Mucosa of stomach (tissue), 1 donor: ENCODE results near the gene MZT1.

Experiments
- H3K27me3 ChIP-seq: one replicate; pipeline ENCODE4 v1.7.0; 2013; ENCODE audit warnings: mild to moderate bottlenecking, low read length; ENCODE audit not compliant: control insufficient read depth, insufficient read depth
- H3K36me3 ChIP-seq: one replicate; pipeline ENCODE4 v1.7.0; 2013; ENCODE audit warnings: low read length; ENCODE audit not compliant: control insufficient read depth, insufficient read depth
- H3K4me1 ChIP-seq: one replicate; pipeline ENCODE4 v1.7.0; 2013; ENCODE audit warnings: mild to moderate bottlenecking, low read length; ENCODE audit not compliant: control insufficient read depth, insufficient read depth
- H3K4me3 ChIP-seq: one replicate; pipeline ENCODE4 v1.7.0; 2013; ENCODE audit warnings: low read length
- H3K9ac ChIP-seq: one replicate; pipeline ENCODE4 v1.7.0; 2013; ENCODE audit warnings: mild to moderate bottlenecking, low read length, moderate library complexity
- H3K9me3 ChIP-seq: one replicate; pipeline ENCODE4 v1.7.0; 2013; ENCODE audit warnings: mild to moderate bottlenecking, low read length, moderate library complexity; ENCODE audit not compliant: control insufficient read depth
- donor health status: Pancreatic carcinoma.

The MZT1 gene

GRCh38 chr13:72666391-72666790 lies 61.0 kb downstream of the MZT1 start:
- no peaks in the 10 kb centered on the region for H3K36me3 ChIP-seq
- H3K4me1 ChIP-seq = no peaks in the 10 kb centered on the region
- no peaks in the 10 kb centered on the region for H3K27me3 ChIP-seq
- H3K4me3 ChIP-seq = no peak overlapping the region
- H3K9me3 ChIP-seq = no peaks in the 10 kb centered on the region
- H3K9ac ChIP-seq = no peak overlapping the region

- Histone ChIP-seq H3K36me3 (no peaks in the 10 kb centered on the region), H3K9me3 (no peaks in the 10 kb centered on the region), H3K4me3 (no peak overlapping the region), H3K4me1 (no peaks in the 10 kb centered on the region), H3K9ac (no peak overlapping the region), H3K27me3 (no peaks in the 10 kb centered on the region)
These were observed 64.9 kb downstream of the MZT1 start for GRCh38 chr13:72662548-72662947.
